HG03342 (cell line): ENCODE results near the gene SHROOM3.

ENCODE experiments used
- ATAC-seq: cut with Tn5 transposase; IDR thresholded peaks from one replicate; pipeline ENCODE4 v1.9.1; 2021; ENCODE audit warnings: mild to moderate bottlenecking, moderate library complexity; ENCODE audit not compliant: unreplicated experiment

SHROOM3 gene

DNA sequence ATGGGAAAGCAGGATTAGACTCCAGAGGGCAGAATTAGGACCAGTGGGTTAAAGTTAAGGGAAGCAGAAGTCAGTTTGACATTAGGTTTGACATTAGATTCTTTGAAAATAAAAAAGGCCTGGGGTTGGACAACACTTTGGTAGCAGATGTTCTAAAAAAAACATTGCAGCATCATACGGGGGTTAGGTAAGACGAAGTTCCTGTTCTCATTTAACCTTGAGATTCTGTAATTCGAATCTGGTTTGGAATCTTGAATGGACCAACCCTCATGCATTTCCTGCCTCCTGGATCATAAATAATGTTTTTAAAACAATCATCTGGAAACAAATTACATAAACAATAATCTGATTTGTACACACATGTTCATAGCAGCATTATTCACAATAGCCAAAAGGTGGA is 181.0 kb downstream of the SHROOM3 start:
- no peak for ATAC-seq

DNA sequence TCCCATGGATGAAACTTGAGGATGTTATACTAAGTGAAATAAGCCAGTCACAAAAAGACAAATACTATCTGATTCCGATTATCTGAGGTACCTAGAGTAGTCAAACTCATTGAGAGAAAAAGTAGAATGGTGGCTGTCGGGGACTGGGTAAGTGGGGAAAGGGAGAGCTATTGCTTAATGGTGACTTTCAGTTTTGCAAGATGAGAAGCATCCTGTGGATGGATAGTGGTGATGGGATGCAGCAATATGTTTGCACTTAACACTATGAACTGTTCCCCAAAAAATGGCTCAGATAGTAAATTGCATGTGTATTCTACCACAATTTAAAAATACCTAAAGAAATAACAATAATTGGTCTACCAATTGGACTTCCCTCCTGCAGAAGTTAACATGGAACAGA is 181.5 kb downstream of the SHROOM3 start:
- ATAC-seq: no peak

DNA sequence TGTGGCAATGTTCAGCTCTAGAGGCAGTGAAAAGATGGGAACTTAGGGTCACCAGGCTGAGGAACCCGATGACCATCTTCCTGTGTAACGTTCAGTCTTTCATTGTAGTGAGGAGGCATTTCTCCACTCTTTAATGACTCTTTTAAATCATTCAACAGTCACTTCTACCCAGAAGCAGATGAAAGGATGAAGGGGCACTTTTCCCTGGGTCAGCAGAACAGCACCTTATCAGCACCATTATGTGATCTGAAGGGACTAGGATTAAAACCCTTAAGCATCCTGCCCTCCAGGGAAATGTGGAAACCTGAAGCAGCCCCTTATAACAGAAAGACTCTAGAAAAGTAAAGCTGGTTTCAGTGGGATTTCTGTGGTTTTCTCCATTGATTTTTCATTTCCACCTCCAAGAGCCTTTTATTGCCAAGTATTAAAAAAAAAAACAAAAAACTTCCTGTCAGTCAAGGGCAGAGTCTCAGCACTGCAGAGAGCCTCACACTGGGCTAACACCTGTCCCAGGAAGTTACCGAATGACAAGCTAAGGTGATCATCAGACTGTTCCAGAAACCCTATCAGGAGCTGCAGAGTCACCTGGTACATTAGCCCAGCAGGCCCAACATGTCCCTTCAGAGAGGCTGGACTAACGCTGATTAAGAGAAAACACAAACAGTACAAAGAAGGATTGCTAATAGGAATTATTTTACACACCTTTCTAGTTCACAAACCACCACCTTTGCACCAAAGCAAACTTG is 185.9 kb downstream of the SHROOM3 start:
- ATAC-seq: no peak

DNA sequence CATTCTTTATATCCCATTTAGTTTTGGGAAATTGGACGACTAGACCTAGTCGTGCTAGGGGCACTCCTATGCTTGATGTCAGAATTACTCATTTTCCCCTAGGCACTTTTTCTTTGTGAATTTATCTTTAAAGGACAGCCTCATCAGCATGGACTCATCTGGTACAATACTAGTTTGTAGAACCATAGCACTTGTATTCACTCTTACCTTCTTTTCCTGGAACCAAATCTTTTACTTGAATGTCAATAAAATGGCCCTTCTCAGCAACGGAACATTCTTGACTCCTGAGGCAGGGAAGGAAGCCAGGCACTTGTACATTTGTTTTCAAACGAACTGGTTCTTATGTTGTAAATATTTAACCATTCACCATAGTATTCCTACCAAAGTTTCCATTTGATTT is 187.1 kb downstream of the SHROOM3 start:
- ATAC-seq: no peak

DNA sequence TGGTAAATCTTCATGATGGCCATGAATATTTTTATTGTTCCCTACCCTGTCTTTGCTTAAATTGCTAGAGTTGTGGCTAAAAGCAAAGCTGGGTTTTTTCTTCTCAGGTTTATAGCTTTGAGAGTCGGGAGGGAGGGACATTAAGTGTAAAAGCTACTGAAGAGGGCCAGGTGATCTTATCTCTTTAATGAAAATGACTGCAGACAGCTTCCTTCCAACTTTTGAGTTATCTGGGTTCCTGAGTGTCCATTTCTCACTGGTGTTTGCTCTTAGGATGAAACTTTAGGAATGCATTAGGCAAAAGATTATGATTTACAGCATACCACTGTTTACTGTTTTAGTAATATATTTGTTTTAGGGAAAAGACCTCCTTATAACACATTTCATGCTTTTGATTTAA is 187.7 kb downstream of the SHROOM3 start:
- no peak for ATAC-seq

DNA sequence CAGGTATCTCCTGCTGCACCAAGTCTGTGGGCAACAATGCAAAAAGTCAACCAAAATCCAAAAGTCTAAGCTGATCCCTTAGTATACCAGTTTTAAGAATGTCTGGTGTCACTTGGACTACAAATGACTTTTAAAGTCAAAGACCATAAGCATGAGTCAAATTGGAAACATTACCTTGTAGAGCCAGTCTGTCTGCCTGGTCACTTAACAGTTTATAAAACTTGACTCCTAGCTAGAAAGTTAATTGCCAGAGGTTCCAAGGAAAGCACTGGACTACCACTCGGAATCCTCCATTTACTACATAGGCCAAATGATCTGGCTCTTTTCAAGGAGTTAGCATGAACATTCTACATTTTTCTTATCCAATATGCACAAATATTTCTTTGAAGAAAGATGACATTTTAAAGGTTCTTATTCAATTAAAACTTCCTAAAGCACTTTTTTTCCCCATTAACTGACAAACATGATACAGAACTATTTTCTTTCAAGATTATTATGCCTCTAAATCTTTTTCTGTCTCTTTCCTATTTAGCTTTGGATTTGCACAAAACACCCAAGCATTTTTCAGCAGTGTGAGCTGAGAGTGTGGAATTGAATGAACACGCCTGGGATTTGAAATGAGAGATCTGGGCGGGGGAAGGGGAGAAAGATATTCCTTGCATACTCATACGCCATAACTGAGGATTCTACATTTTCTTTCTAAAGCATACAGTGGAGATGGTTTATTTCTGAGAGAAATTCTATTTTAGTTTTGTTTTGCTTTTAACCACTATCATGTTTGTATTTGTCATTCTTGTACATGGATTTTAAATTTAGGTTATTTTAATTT is 188.4 kb downstream of the SHROOM3 start:
- ATAC-seq: no peak

DNA sequence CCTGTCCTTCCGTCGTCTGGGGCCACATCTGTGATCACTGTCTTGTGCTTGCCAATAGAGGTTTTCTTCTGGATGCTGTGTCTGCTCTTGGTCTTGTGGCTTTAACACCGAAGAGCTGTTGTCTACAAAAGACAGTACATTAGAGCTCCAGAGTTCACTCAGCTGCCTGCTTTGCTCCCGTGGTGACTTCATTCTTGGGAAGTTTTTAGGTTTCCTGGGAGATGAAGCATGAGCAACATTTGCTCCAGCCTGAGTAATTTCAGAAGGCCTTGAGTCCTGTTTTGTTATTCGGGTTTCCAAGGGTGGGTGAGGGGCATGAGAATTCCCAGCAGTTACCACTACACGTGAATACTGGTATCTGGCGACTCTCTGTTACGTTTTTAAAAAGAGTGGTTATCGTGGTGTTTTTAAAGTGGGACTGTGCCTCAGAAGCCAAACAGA is 189.2 kb downstream of the SHROOM3 start:
- no peak for ATAC-seq

DNA sequence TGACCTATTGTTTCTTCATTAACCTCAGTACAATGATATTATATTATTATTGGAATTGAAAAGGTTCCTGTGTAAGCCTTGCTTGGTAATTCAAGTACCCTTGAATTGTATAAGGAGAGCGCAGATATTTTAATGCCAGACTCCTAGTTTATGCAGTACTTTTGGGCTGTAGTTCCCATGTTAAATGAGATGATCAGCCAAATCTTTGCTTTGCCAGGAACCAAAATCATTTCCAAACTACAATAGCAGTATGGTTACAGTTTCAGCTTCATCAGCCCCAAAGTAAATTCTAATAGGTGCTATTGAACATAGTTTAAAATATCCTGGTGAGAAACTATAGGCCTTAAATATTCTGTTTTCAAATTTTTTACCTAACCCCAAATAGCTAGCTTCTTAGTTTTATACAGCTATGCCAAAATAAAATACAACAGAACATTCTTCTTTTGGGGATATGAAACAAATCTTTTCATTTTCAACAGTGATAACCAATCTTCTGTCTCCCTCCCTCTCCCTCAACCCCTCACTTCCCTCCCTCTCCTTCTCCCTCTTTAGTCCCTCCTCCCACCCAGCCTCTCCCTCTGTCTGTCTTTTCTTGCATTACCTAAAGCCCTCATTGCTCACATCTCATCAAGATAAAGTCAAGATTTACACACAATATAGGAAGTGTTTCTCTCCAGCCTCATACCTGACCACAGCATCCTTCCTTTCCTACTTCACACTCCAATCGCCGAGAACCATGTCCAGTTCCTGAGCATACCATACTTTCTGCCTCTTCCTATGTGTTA is 190.1 kb downstream of the SHROOM3 start:
- no peak for ATAC-seq

DNA sequence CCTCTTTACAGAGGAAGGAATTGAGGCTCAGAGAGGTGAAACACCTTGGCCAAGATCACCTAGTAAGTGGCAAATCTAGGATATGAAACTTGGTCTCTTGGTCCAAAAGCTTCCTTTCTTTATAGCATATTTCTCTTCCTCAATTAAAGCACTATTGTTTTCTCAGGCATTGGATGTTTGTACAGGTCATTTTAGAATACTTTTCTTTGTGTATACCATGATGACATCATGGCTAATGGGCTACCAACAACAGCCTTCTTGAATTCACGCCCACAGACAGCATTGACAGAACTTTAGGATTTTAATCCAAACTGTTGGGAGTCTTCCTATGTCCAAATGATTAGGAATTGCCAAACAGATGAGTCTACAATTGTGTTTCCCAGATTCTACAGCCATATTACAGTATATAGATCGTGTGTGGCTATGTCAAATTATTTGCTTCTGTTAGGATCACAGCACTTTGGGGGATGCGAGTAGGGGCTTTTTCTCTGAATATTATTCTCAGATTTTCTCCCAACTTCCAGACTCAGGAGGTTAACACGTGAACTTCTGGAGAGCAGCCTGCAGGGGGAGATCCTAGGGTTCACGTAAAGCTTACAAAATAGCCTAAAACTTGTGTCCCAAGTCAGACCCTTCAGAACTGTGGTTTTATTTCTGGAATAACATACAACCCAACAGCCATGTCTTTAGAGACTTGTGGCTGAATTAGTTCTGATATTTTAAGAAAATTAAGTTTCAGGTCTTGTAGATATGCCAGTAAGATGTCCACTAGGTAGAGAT is 191.8 kb downstream of the SHROOM3 start:
- no peak for ATAC-seq

DNA sequence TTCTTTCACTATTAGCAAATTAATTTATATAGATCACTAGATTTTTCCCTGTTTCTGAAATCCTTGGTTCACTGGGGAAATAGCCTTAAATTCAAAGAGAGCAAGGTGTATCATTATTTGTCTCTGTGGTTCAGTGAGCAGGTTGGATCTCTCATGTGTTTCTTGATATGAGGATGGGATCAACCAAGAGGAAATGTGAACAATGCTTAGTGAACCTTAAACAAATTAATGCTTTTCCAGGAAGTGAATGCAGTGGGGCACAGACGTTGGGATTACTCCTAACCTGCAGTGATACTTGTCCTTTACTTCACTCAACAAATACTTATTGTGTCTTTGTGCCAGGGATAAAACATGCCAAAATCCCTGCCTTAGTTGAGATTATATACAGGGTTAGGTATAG is 193.2 kb downstream of the SHROOM3 start:
- ATAC-seq: no peak

DNA sequence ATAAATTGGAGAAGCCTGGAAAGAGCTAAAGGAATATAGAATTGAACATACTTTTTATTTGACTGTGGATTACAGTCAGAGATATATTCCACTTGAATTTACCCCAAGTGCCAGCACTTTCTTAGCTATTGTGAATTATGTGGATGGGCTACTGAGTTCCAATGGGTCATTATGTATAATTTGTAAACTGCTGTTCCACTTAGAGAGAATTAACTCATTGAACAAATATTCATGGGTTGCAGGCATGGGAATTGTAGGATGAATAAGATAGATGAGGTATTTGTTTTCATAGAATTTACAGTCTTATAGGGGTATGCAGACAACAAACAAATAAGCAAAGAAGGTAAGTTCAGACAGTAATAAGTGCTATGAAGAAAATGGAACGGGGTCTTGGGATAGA is 195.7 kb downstream of the SHROOM3 start:
- ATAC-seq: no peak

DNA sequence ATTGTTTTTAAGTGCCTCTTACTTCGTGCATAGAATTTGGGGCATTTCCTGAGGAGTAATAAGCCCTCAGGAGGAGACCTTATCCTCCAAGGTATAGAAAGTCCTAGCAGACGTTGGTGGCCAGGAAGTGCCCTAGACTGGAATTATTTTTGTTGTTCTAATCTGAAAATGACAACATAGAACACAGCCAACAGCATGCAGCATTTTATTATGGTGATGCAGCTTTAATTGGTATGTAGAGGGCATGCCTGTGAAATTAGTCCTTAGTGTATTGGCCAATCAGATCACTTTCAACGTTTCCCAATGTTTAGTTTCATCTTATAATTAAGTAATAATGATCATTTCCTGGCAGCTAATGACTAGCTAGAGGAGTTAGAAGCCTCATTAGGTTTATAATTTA is 199.2 kb downstream of the SHROOM3 start:
- ATAC-seq: no peak

DNA sequence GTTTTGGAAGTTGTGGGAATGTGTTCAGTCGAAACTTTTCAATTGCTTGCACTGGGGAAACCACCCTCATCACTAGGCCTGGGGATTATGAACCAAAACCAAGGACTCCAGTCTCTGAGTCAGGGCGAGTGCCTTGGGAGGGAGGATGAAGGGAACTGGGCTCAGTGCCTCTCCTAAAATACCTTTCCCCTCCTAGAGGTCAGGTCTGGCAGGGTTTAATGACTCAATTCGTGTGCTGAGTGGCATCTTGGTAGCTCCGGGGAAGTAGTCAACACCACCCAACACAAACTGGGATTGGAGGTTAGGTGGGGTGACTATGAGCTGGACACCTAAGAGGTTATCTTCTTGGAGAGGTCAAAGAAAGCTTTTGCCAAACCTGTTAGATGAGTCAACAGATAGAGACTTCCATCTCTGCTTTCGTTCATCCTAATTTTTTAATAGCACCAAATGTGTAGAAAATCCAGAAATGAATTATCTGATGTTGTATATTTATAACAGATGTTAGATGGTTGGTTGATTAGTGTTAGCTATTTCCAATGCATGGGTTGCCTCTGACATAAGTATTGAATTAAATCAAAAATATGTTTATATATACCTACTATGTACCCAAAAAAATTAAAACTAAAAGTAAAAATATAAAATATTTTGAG is 202.8 kb downstream of the SHROOM3 start:
- no peak for ATAC-seq

DNA sequence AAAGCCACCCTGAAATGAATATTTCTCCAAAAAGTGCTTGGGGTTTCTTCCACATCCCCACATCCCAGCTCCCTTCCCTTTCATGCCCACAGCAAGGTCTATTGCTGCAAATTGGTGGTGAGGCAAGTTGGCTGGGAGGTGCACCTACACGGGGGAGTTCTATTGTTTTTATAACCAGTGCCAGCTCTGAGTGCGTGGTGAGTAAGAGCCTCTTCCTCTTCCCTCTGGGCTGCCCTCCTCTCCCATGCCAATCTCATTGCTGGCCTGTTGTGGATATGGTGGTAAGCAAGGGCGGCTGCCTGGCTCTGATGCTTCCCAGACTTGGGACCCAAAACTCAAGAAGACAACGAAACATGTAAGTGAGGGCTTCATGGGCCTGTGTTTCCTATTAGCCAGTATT is 204.3 kb downstream of the SHROOM3 start:
- no peak for ATAC-seq

DNA sequence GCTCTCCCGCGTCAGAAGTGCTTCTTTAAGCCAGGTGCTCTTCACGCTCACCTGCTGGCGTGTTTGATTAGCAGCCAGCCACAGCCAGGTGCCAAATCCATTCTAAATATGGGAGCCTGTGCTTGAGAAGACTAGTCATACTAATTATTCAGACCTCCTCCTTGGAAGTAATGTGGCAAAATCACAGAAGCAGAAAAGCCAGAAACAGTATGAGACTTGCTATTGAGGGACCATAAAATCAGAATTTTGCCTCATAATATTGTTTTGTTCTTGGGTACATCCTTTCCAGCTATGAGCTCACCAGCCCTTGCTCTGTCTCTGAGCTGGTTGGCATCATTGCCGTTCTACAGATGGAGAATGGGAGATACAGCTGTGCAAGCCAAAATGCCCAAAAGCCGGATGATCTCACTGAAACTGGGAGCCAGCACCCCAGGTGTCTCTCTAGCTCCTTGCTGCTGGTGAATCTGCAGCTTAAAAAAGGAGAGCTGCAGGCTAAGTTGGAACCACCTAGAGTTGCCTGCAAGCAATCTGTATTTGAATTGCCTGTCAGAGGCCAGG is 205.4 kb downstream of the SHROOM3 start:
- no peak for ATAC-seq

DNA sequence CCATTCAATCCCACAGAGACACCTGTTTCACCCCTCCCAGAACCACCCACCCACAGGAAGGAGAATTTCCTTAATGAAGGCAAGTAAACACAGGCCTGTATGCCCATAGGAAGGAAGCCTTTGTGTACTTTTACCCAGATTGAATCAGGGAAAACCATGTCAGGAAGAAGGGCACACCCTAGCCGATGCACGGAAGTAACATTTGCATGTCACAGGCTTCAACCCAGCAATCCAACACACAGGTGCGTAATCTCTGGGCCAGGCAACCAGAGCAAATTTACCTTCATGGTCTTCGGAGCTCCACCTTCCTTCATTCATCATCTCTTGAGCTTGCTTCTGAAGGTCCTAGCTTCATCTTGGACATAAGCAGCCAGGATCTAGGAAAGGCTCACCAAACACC is 206.3 kb downstream of the SHROOM3 start:
- ATAC-seq: no peak

DNA sequence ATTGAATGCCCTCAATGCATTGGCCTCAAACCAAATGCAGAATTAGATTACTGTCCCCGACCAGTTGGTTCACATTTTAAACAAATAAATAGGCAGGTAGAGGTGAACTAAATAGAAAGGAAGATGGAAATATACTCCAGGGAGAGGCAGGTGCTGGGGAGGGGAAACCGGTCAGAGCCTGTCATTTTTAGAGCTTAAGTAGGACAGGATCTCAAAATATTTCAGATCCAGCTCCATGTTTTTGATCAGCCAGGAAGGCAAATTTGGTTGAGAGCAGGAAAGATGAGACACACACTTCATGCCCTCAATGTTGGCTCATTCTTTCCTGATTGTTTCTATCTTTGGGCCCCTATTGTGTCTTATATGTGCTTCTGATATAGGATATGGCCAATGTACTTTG is 206.7 kb downstream of the SHROOM3 start:
- ATAC-seq: no peak

DNA sequence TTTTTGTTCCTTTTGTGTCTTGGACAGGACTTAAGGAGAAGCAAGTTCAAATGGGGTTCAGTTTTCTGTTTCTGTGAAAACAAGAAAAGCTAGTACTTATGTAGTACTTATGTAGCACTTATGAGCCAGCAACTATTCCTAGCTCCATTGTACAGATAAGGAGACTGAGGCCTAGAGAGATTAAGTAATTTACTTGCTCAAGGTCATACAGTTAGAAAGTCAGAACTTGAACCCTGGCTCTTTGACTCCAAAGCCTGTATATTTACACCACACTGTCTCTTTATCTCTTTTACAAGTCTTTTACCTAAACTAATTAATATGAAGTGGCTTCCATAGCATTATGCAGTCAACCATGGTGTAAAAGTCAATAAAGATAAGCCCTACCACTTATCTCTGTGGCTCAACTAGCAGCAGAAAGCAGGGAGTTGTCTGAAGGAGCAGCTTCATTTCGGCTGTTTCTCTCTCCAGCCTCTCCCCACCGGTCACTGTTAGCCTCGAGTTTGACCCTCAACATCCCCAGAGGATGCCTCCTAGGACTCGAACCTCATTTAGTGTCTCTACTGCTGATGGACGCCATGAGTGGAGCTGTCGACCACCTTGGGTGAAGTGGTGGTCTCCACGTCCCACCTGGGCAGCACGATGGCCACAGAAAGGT is 209.9 kb downstream of the SHROOM3 start:
- ATAC-seq: no peak

DNA sequence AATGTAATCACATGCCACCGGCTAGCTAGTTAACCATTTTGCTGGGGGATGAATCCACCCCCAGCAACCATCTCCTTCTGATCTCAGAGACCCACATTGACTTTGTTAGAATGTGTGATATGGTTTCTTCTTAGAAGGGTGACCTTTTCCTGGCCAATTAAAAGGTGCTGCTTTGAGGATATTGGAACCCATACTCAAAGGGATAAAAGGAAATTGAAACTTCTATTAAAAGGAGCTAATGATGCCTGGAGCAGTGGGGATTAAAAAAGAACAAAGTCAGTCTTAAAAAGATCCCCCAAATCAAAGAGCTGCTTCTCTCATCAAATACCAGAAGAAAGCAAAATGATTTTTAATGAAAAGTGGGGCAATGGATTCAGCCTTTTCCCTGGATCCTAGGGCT is 214.1 kb downstream of the SHROOM3 start:
- no peak for ATAC-seq
